ENCODE results near the gene NYAP2. TPM values are rescaled to one million over a fixed set of nuclear protein-coding genes. Genes with fewer than 3 reads are reported as not detected.

NYAP2 gene
- polyA plus RNA-seq, 3 donors = not detected

DNA sequence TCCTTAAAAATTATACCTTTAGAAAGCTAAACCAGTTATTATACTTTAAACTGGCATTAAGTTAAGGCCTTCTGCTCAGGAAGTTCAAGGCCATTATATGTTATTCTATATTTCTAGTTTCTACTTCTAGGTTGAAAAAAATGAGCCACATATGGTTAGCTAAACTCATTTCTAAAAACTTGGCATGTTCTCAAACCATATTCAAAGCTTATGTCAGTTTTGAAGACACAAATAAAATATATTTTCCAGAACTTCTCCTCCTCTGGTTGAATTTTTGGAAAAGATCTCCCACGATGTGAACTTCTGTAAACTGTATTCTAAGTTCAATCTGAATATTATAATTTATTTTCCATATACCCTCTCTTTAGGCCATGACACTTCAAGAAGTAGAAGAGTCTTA is 103.5 kb downstream of the NYAP2 start:
- Mint-ChIP-seq H3K27ac (no peak overlapping the region), H3K9me3 (peaks cover 0 to 3% (median 0%) of the 10 kb centered on the region in 7 donors), H3K36me3 (no peaks in the 10 kb centered on the region), H3K4me1 (no peaks in the 10 kb centered on the region), H3K27me3 (ENCODE audit: low read depth in 3 of 3) (no peaks in the 10 kb centered on the region), H3K4me3 (no peak overlapping the region)
- H3K27ac ChIP-seq (ENCODE audit: low read depth in 1 of 2, low read length in 2 of 2) = no peak overlapping the region
- no peak for TF ChIP-seq CTCF (IDR thresholded peaks at IDR 0.05)
- no peak overlapping the region for H2AFZ ChIP-seq (ENCODE audit: insufficient read depth, low read depth, low read length, poor library complexity, severe bottlenecking)
- no peak overlapping the region for H3K4me2 ChIP-seq (replicated peaks; ENCODE audit: extremely low read depth, low read length, poor library complexity, severe bottlenecking)
- no peaks in the 10 kb centered on the region for H3K27me3 ChIP-seq (ENCODE audit: control insufficient read depth in 2 of 2, insufficient read depth in 2 of 2, low read length in 2 of 2)
- H4K20me1 ChIP-seq (ENCODE audit: insufficient read depth, low read length) = no peaks in the 10 kb centered on the region
- no CpG with 5 or more reads among the region's 1 CpG for WGBS (ENCODE audit: insufficient coverage)
- H3K9ac ChIP-seq (ENCODE audit: insufficient read depth, low read length, poor library complexity, severe bottlenecking) = no peak overlapping the region
- no peaks in the 10 kb centered on the region for H3K79me2 ChIP-seq (ENCODE audit: insufficient read depth, low read length)
- DNase-seq = no peak
- H3K4me3 ChIP-seq (replicated peaks in 1 of 3; ENCODE audit: low read depth in 2 of 3, low read length in 3 of 3) = no peak overlapping the region
- no peaks in the 10 kb centered on the region for H3K9me3 ChIP-seq (replicated peaks in 1 of 2; ENCODE audit: control insufficient read depth in 1 of 2, insufficient read depth in 1 of 2, low read length in 2 of 2)
- intact Hi-C loops (cut with micrococcal nuclease) = no loop called here
- H3K36me3 ChIP-seq (replicated peaks in 1 of 2; ENCODE audit: control insufficient read depth in 1 of 2, insufficient read depth in 2 of 2, low read length in 2 of 2) = no peaks in the 10 kb centered on the region
- no peaks in the 10 kb centered on the region for H3K4me1 ChIP-seq (ENCODE audit: control insufficient read depth in 1 of 2, insufficient read depth in 2 of 2, low read length in 2 of 2)

DNA sequence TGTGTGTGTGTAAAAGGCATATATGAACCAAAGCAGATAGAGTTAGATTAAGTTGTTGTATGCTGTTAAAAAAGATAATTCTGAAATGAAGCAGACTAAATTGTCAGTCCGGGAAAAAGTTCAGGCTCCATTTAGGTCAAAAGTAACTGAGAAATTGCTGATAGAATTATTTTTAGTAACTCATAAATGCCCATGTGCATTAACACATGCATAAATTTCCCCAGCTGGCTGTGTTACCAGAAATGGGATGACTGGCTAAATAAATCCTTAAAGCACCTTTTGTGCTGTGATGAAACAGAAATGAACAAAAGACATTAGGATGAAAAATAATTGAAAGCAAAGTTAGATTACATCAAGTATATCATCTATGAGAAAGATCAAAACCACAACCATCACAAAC is 111.3 kb downstream of the NYAP2 start:
- H3K9me3 ChIP-seq (replicated peaks in 1 of 2; ENCODE audit: control insufficient read depth in 1 of 2, insufficient read depth in 1 of 2, low read length in 2 of 2) = no peaks in the 10 kb centered on the region
- Mint-ChIP-seq H3K4me3 (no peak overlapping the region), H3K36me3 (no peaks in the 10 kb centered on the region), H3K9me3 (peaks cover 0 to 9% (median 2%) of the 10 kb centered on the region in 7 donors), H3K4me1 (no peaks in the 10 kb centered on the region), H3K27me3 (ENCODE audit: low read depth in 3 of 3) (peaks cover 0 to 1% (median 0%) of the 10 kb centered on the region in 3 donors), H3K27ac (no peak overlapping the region)
- H3K4me2 ChIP-seq (replicated peaks; ENCODE audit: extremely low read depth, low read length, poor library complexity, severe bottlenecking) = no peak overlapping the region
- no peaks in the 10 kb centered on the region for H3K4me1 ChIP-seq (ENCODE audit: control insufficient read depth in 1 of 2, insufficient read depth in 2 of 2, low read length in 2 of 2)
- intact Hi-C loops (cut with micrococcal nuclease) = no loop called here
- H2AFZ ChIP-seq (ENCODE audit: insufficient read depth, low read depth, low read length, poor library complexity, severe bottlenecking) = no peak overlapping the region
- no peaks in the 10 kb centered on the region for H3K27me3 ChIP-seq (ENCODE audit: control insufficient read depth in 2 of 2, insufficient read depth in 2 of 2, low read length in 2 of 2)
- no peaks in the 10 kb centered on the region for H4K20me1 ChIP-seq (ENCODE audit: insufficient read depth, low read length)
- no peak overlapping the region for H3K4me3 ChIP-seq (replicated peaks in 1 of 3; ENCODE audit: low read depth in 2 of 3, low read length in 3 of 3)
- H3K79me2 ChIP-seq (ENCODE audit: insufficient read depth, low read length) = no peaks in the 10 kb centered on the region
- whole genome bisulfite sequencing (ENCODE audit: insufficient coverage) = no CpG with 5 or more reads among the region's 1 CpG
- H3K36me3 ChIP-seq (replicated peaks in 1 of 2; ENCODE audit: control insufficient read depth in 1 of 2, insufficient read depth in 2 of 2, low read length in 2 of 2) = no peaks in the 10 kb centered on the region
- TF ChIP-seq CTCF (IDR thresholded peaks at IDR 0.05) = no peak
- H3K27ac ChIP-seq (ENCODE audit: low read depth in 1 of 2, low read length in 2 of 2) = no peak overlapping the region
- DNase-seq = no peak
- no peak overlapping the region for H3K9ac ChIP-seq (ENCODE audit: insufficient read depth, low read length, poor library complexity, severe bottlenecking)
